ENCODE measurements around the gene SRA1. TPM values are rescaled to one million over a fixed set of nuclear protein-coding genes. Genes with fewer than 3 reads are reported as not detected.

The SRA1 gene
- total and polyA plus RNA-seq, 9 of the 15 experiments (the other 6 are each of a cell fraction or from before 2014, with no cell fraction given): 24.1 to 47.4 (median 41.3) TPM

- TF ChIP-seq USF2 (CRISPR knock-in tag; IDR thresholded peaks at IDR 0.05): peak; percentile 91
- TF ChIP-seq POLR3G (IDR thresholded peaks at IDR 0.05; ENCODE audit: extremely low read depth, insufficient read length, insufficient replicate concordance): no peak
- peak; percentile 54; the same call in 1 of the 2 replicates for TF ChIP-seq ZNF740 (CRISPR knock-in tag; IDR thresholded peaks at IDR 0.05)
- no peak for TF ChIP-seq ZNF740 (tag; IDR thresholded peaks at IDR 0.05)
- no peak for TF ChIP-seq MIER1 (IDR thresholded peaks at IDR 0.05; ENCODE audit: low read depth)
- peak; percentile 98 for TF ChIP-seq MYC (IDR thresholded peaks at IDR 0.05; ENCODE audit: low read depth, low read length)
- TF ChIP-seq MYC (CRISPR knock-in tag; IDR thresholded peaks at IDR 0.05; ENCODE audit: borderline replicate concordance, low read depth): 0 out of 2 replicates have a peak, but pooled peaks have one; percentile 81
- peak in 2 of 3 experiments; percentile 39 to 47 for TF ChIP-seq YY1 (IDR thresholded peaks at IDR 0.05; ENCODE audit: borderline replicate concordance in 1 of 3, control insufficient read depth in 1 of 3, extremely low read depth in 1 of 3, insufficient read depth in 3 of 3, insufficient read length in 1 of 3, insufficient replicate concordance in 2 of 3, low read depth in 1 of 3, low read length in 2 of 3)
- no peak for TF ChIP-seq ZNF586 (CRISPR knock-in tag; conservative IDR thresholded peaks at IDR 0.05)
- TF ChIP-seq CCNT2 (IDR thresholded peaks at IDR 0.05; ENCODE audit: borderline replicate concordance, extremely low read depth, insufficient read length, low read depth, low read length): peak; percentile 34
- TF ChIP-seq CREM (IDR thresholded peaks at IDR 0.05; ENCODE audit: low read depth): peak; percentile 93
- peak; percentile 93 for TF ChIP-seq POLR2G (IDR thresholded peaks at IDR 0.05; ENCODE audit: low read depth, low read length)
- TF ChIP-seq RBFOX2 (IDR thresholded peaks at IDR 0.05; ENCODE audit: low read depth, low read length): peak; percentile 88
- peak; percentile 93 for TF ChIP-seq TFAP4 (CRISPR knock-in tag; IDR thresholded peaks at IDR 0.05; ENCODE audit: borderline replicate concordance)
- no peak for TF ChIP-seq RNF219 (CRISPR knock-in tag; IDR thresholded peaks at IDR 0.05)
- TF ChIP-seq E2F1 (CRISPR knock-in tag; IDR thresholded peaks at IDR 0.05): peak; percentile 64; the same call in 1 of the 2 replicates
- TF ChIP-seq ZFX (CRISPR knock-in tag; IDR thresholded peaks at IDR 0.05): peak; percentile 51; the same call in 1 of the 2 replicates
- TF ChIP-seq PHF8 (IDR thresholded peaks at IDR 0.05; ENCODE audit: borderline replicate concordance, low read length): peak; percentile 36; the same call in 1 of the 2 replicates
- TF ChIP-seq SRSF7 (optimal IDR thresholded peaks at IDR 0.05; ENCODE audit: low read depth, low read length): no peak
These were observed 9.6 kb downstream of the SRA1 start, which contains the start of gene EIF4EBP3 (continued) for GRCh38 chr5:140547508-140548299.
